Renal cortex interstitium (tissue), 11 donors: ENCODE results near the gene EVPL. TPM values are rescaled to one million over a fixed set of nuclear protein-coding genes. Genes with fewer than 3 reads are reported as not detected.
A peak's percentile ranks its signal among the peaks of the same experiment; 100 is the strongest.
"Not testable (repeated sequence)": the region's sequence is repeated elsewhere in the genome, so short reads cannot be mapped to it uniquely, and the experiment has no call there.

Experiments used
- DNase-seq, 11 donors: peaks; one replicate each; pipeline ENCODE4 v3.0.0-alpha.2; 2013; ENCODE audit warnings: low read depth in 9 of 11, low spot score in 4 of 11; ENCODE audit errors: extremely low read depth in 1 of 11
- polyA plus RNA-seq, 3 donors: library from polyadenylated mRNA; unstranded; fragments of 120-200 nt; gene quantifications; one replicate each; pipeline ENCODE4 v1.2.1, GENCODE V29; 2013; ENCODE audit not compliant: insufficient read length in 3 of 3

EVPL gene
- polyA plus RNA-seq, 3 donors: 13.5 to 25.8 (median 19.3) TPM

- no peak for DNase-seq
Observed at GRCh38 chr17:75979705-75980187, 47.4 kb downstream of the EVPL start.

DNA sequence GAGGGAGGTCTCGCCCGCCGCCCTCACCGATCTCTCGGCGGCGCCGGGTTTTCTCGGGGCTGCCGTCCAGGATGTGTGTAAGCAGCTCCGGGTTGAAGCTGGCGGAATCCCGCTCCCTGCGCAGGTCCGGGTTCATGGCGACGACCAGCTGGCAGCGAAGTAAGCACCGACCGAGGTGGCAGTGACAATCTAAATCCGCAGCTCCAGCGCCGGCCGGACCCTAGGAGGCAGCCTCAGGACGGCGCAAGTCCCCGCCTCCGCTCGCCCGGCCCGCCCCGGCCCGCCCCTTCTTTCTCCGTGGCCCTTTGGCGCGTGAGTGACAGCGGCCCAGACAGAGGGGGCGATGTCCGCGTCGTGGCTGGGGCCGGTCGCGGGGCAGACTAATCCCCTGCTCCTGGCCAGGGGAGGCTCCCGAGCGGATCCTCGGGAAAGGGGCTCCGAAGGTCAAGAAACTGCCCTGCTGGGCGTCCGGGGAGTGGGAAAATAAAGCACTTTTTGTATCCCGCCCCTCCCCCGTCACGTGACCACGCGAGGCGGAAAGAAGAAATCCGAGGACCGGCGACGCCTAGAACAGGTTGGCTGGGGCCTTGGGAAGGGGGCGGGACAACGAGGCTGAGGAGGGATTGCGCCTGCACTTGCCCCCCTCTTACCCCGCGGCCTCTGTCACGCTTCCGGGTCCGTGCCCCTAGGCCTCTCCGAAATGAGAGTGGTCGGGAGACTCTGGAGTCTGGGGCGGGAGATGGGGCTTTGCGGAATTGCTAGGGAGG is 48.0 kb downstream of the EVPL start, which contains the start of the genes ACOX1 and TEN1:
ACOX1 (minus strand) TSS at position 229 of the 767 bp plus-strand sequence; CDS start at position 136, 93 bp downstream.
TEN1 (plus strand) TSS at position 303 of the 767 bp plus-strand sequence. CDS start 6,953 bp downstream, outside the sequence.
- peak; percentile 93 to 98 (median 96) for DNase-seq

DNA sequence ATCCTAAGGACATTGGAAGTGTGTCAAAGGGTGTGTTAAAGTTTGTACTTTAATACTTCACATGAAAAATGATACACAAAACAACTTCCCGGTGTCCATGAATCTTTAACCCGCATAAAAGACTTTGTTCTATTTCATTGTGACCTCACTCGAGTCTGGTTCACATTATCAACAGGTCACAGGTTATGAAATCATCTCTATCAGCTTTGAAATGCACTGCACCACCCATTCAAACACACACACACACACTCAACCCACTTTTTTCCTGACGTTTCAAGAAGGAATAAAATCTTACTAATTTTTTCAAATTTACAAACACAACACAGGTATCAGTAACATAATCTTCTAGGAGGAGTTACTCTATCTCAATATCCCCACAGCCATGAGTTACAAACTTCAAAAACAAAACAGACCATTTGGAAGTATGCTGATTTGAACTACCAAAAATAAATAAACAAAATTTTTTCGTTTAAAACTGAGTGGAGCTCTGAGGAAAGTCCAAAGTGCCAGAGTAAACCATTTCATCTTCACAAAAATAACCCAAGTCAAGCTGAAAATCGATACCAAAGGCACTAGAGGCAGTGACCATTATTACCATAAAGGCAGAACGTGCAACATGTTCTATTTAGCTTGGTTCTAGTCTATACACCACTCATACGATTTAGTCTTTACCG is 50.8 kb downstream of the EVPL start:
- no peak for DNase-seq

DNA sequence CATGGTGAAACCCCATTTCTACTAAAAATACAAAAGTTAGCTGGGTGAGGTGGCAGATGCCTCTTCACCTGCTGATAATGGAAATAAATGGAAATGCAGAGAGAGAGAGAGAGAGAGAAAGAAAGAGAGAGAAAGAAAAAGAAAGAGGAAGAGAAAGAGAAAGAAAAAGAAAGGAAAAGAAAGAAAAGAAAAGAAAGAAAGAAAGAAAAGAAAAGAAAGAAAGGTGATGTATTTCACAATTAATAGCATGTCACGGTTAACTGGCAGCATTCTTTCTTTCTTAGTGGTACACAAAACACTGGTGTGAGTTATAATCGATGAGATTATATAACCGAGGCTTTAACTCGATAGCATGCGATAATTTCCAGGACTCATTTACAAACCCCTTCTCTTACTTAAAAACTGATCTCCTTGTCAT is 51.3 kb downstream of the EVPL start:
- DNase-seq: no peak

DNA sequence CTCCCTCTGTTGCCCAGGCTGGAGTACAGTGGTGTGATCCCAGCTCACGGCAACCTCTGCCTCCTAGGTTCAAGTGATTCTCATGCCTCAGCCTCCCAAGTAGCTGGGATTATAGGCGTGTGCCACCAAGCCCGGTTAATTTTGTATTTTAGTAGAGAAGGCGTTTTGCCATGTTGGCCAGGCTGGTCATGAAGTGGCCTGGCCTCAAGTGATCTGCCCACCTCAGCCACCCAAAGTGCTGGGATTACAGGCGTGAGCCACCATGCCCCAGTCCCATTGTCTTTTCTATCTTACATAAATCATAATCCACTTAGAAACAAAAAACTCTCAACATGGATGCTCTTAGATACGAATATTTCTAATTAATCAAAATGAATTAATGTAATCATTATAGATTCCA is 51.9 kb downstream of the EVPL start:
- not testable (repeated sequence) for DNase-seq

GRCh38 chr17:75970626-75971025 is 56.5 kb downstream of the EVPL start:
- DNase-seq: no peak

DNA sequence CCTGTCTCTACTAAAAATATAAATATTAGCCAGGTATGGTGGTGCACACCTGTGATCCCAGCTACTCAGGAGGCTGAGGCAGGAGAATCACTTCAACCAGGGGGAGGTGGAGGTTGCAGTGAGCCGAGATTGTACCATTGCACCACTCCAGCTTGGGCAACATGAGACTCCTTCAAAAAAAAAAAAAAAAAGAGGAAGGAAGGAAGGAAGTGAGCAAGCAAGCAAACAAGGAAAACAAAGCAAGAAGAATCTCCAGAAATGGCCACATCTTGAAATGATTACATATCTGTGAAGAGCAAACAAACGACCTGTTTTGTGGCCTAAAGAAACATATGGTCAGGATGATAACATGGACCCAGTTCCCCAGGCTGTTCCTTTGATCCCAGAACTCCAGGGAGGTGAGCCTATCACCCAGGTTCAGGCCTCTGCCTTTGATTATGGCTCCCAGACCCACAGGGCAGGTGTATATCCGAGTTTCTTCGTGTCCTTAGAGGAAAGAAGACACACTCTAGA is 57.0 kb downstream of the EVPL start:
- no peak for DNase-seq

DNA sequence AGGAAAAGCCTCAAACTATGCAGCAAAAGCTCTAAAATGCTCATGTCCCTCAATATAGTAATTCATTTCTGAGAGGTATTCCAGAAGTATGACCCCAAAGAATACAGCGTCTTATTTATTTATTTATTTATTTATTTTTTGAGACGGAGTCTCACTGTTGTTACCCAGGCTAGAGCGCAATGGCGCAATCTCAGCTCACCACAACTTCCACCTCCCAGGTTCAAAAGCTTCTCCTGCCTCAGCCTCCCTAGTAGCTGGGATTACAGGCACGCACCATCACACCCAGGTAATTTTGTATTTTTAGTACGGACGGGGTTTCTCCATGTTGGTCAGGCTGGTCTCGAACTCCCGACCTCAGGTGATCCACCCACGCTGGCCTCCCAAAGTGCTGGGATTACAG is 58.1 kb downstream of the EVPL start:
- DNase-seq: not testable (repeated sequence)

GRCh38 chr17:75965468-75965867 is 61.6 kb downstream of the EVPL start:
- no peak for DNase-seq

DNA sequence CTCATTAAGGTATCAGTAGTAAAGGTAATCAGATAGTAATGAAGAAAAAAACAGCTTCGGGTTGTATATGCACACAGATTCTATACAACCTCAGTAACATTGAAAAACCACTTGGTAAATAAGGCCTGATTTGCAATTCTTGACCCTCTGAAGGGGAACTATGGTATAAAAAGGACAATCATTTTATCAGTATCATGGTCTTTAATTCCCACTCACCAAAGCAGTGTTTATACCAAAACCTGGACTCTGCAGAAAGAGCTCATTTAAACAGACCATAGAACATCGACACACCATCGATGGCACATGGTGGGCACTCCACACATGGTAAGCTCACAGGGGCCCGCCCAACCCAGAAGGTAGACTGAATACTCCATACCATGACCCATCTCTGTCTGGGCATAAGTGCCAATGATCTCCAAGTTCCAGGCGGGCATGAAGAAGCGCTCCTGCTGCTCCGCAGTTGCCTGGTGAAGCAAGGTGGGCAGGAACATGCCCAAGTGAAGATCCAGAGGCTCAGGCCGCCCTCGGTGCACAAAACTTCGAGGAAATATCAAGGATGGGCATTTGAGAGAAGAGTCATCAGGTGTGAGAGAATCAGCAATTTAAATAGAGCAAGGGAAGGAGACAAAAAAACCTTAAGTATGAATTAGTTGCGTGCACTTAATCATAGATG is 67.1 kb downstream of the EVPL start:
- DNase-seq: no peak

DNA sequence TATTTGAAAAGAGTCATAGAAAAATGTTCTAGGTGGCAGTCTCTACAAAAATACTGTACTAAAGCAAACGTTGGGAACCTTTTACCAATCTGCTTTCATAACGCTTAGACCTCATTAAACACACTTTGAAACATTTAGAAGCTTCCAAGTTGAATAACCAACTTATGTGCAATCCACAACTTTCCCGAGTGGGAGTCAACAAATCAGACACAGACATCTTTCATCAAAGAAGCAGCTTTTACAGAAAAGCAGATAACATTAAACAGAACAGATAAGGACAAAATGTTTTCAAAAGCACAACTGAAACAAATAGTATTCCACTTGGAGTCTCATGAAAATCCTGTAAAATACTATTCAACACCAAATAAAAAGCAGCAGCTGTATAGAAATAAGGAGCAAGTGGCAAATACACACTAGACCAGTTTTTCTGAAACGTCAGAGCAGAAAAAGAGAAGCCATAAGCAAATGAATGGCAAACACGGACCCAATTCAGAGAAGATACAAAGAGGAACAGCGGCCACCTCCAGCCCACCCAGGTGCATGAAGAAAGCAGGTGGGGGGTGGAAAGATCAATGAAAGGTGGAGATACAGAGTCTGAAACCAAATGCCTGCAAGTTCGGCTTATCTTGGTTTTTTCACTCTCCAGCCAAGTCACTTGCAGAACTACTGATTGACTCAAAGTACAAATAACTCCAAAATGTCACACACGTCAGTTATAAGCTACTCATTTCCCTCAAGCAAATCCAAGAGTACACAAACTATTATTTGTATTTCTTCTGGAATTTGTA is 67.9 kb downstream of the EVPL start:
- no peak for DNase-seq

Other genes with a start within 250 kb of the EVPL start
- gene UNK, start 242.5 kb downstream of the EVPL start, polyA plus RNA-seq: 10 to 100 TPM; 34.1 to 52.2 (median 42.4) TPM
- gene UNC13D, start 182.9 kb downstream of the EVPL start, polyA plus RNA-seq: 1 to 10 TPM; 4.5 to 6.9 (median 5.5) TPM
- 100 to 1,000 TPM in 1 of 3 donors, 10 to 100 TPM in 2; 73.9 to 104 (median 86.0) TPM for gene WBP2, start 172.0 kb downstream of the EVPL start, polyA plus RNA-seq
- 1 to 10 TPM; 5.1 to 9.3 (median 9.3) TPM for gene TRIM47, start 148.7 kb downstream of the EVPL start, polyA plus RNA-seq
- gene TRIM65, start 130.4 kb downstream of the EVPL start, polyA plus RNA-seq: 10 to 100 TPM; 11.2 to 18.4 (median 15.5) TPM
- gene MRPL38, start 122.4 kb downstream of the EVPL start, polyA plus RNA-seq: 10 to 100 TPM; 68.1 to 97.2 (median 95.4) TPM
- 10 to 100 TPM in 2 of 3 donors, 1 to 10 TPM in 1; 7.5 to 14.4 (median 12.4) TPM for gene FBF1, start 86.3 kb downstream of the EVPL start, polyA plus RNA-seq
- 10 to 100 TPM; 31.0 to 37.8 (median 32.4) TPM for gene ACOX1, start 48.1 kb downstream of the EVPL start, polyA plus RNA-seq
- 10 to 100 TPM; 19.5 to 26.9 (median 23.3) TPM for gene TEN1, start 48.1 kb downstream of the EVPL start, polyA plus RNA-seq
- 10 to 100 TPM; 12.7 to 26.6 (median 15.7) TPM for gene CDK3, start 26.5 kb downstream of the EVPL start, polyA plus RNA-seq
- 100 to 1,000 TPM; 101 to 122 (median 118) TPM for gene SRP68, start 45.2 kb upstream of the EVPL start, polyA plus RNA-seq
- 1 to 10 TPM in 1 of 3 donors, under 1 TPM in 2; 0.28 to 1.8 (median 0.29) TPM for gene GALR2, start 47.5 kb upstream of the EVPL start, polyA plus RNA-seq
- gene ZACN, start 51.9 kb upstream of the EVPL start, polyA plus RNA-seq: 10 to 100 TPM in 2 of 3 donors, 1 to 10 TPM in 1; 8.5 to 24.6 (median 15.8) TPM
- gene EXOC7, start 76.5 kb upstream of the EVPL start, polyA plus RNA-seq: 100 to 1,000 TPM; 150 to 184 (median 159) TPM
- gene FOXJ1, start 113.9 kb upstream of the EVPL start, polyA plus RNA-seq: 10 to 100 TPM; 16.7 to 26.9 (median 23.6) TPM
- gene RNF157, start 213.2 kb upstream of the EVPL start, polyA plus RNA-seq: 10 to 100 TPM; 27.2 to 31.8 (median 31.6) TPM
- gene UBALD2, start 238.0 kb upstream of the EVPL start, polyA plus RNA-seq: 10 to 100 TPM; 24.9 to 51.5 (median 41.0) TPM